Breast epithelium (tissue), 4 donors: ENCODE measurements around the gene ABHD14A. TPM values are rescaled to one million over a fixed set of nuclear protein-coding genes. Genes with fewer than 3 reads are reported as not detected.

ENCODE experiments used
- DNase-seq, 2 donors: peaks; one replicate each; pipeline ENCODE4 v3.0.0-alpha.2; 2019; ENCODE audit warnings: low spot score in 2 of 2
- H3K27ac ChIP-seq, 2 donors: fragments of 200-600 bp; sonication (generic) in 1 of 2; one replicate each; pipeline ENCODE4 v1.5.1; 2016 to 2019; ENCODE audit warnings: mild to moderate bottlenecking in 1 of 2
- H3K27me3 ChIP-seq, 2 donors: fragments of 200-600 bp; sonication (generic) in 1 of 2; one replicate each; pipeline versions ENCODE4 v1.5.1 to v1.6.0; 2017 to 2019; ENCODE audit warnings: control low read depth in 1 of 2, mild to moderate bottlenecking in 1 of 2
- H3K36me3 ChIP-seq: fragments of 200-600 bp; one replicate; pipeline ENCODE4 v1.5.1; 2019
- H3K4me1 ChIP-seq, 2 donors: fragments of 200-600 bp; sonication (generic); one replicate each; pipeline ENCODE4 v1.5.1; 2016 to 2019; ENCODE audit warnings: control low read depth in 1 of 2
- H3K4me3 ChIP-seq, 3 donors: fragments of 200-600 bp; sonication (generic); 1 replicate in 2 of 3; 2 replicates in 1 of 3; pipeline ENCODE4 v1.5.1; 2016 to 2019; ENCODE audit warnings: mild to moderate bottlenecking in 3 of 3, moderate library complexity in 2 of 3
- H3K9me3 ChIP-seq, 2 donors: fragments of 200-600 bp; sonication (generic) in 1 of 2; one replicate each; pipeline ENCODE4 v1.5.1; 2016 to 2019; ENCODE audit warnings: control low read depth in 1 of 2
- CTCF ChIP-seq, 3 donors: fragments of 450-650 bp; IDR thresholded peaks; one replicate each; pipeline ENCODE4 v1.5.1; 2016 to 2017; ENCODE audit warnings: antibody characterized with exemption in 3 of 3, mild to moderate bottlenecking in 3 of 3, moderate library complexity in 3 of 3
- POLR2A ChIP-seq: fragments of 450-650 bp; IDR thresholded peaks from one replicate; pipeline ENCODE4 v1.6.1; 2016; ENCODE audit warnings: antibody characterized with exemption, mild to moderate bottlenecking, moderate library complexity
- POLR2AphosphoS5 ChIP-seq, 3 donors: sonication (generic); formaldehyde crosslinking; IDR thresholded peaks; one replicate each; pipeline ENCODE4 v1.6.1; 2017; ENCODE audit warnings: antibody characterized with exemption in 3 of 3
- intact Hi-C: fragments of 100-400 bp; cut with DNase I; formaldehyde crosslinking; loops from one replicate; pipeline ENCODE4 v1.15.1; 2023; ENCODE audit warnings: low total_unique reads
- total RNA-seq, 3 donors: library from RNA; depleted of rRNA; stranded (reverse); fragments of >200 nt; gene quantifications; one replicate each; pipeline ENCODE4 v1.1.0, GENCODE V29; 2016

ABHD14A gene
- total RNA-seq, 3 donors from 2014 or later = 16.1 to 32.6 (median 17.1) TPM

- no peaks in the 10 kb centered on the region for H3K36me3 ChIP-seq
- no peak overlapping the region for H3K27ac ChIP-seq
- H3K4me1 ChIP-seq = no peaks in the 10 kb centered on the region
- no peak overlapping the region for H3K4me3 ChIP-seq
- TF ChIP-seq POLR2AphosphoS5 (IDR thresholded peaks at IDR 0.05) = no peak
- TF ChIP-seq POLR2A = no peak
- no peak for TF ChIP-seq CTCF (IDR thresholded peaks at IDR 0.05)
- no peak for DNase-seq
- H3K9me3 ChIP-seq = no peaks in the 10 kb centered on the region
- no peaks in the 10 kb centered on the region for H3K27me3 ChIP-seq
- intact Hi-C loops = no loop called here
These were observed 54.2 kb downstream of the ABHD14A start for GRCh38 chr3:52029053-52029452.

- no peaks in the 10 kb centered on the region for H3K9me3 ChIP-seq
- intact Hi-C loops = no loop called here
- no peak for TF ChIP-seq POLR2A
- TF ChIP-seq POLR2AphosphoS5 (IDR thresholded peaks at IDR 0.05) = no peak
- no peak for TF ChIP-seq CTCF (IDR thresholded peaks at IDR 0.05)
- H3K27me3 ChIP-seq = no peaks in the 10 kb centered on the region
- no peak overlapping the region for H3K27ac ChIP-seq
- no peaks in the 10 kb centered on the region for H3K36me3 ChIP-seq
- DNase-seq = no peak
- no peak overlapping the region for H3K4me3 ChIP-seq
- no peaks in the 10 kb centered on the region for H3K4me1 ChIP-seq
These were observed 54.7 kb downstream of the ABHD14A start for GRCh38 chr3:52029535-52029934.

Other genes with a start within 250 kb of the ABHD14A start
- gene IQCF6, start 195.8 kb upstream of the ABHD14A start, total RNA-seq = not detected
- not detected for gene IQCF2, start 113.4 kb upstream of the ABHD14A start, total RNA-seq
- gene IQCF5, start 99.5 kb upstream of the ABHD14A start, total RNA-seq = not detected
- not detected for gene IQCF1, start 71.7 kb upstream of the ABHD14A start, total RNA-seq
- gene RRP9, start 33.2 kb upstream of the ABHD14A start, total RNA-seq = 10 to 100 TPM; 23.1 to 24.6 (median 23.8) TPM
- gene PARP3, start 32.7 kb upstream of the ABHD14A start, total RNA-seq = 10 to 100 TPM; 21.4 to 33.6 (median 31.8) TPM
- gene GPR62, start 19.7 kb upstream of the ABHD14A start, total RNA-seq = under 1 TPM in 1 of 3 donors, not detected in 2; 0.16 TPM
- gene PCBP4, start 7.6 kb upstream of the ABHD14A start, total RNA-seq = 10 to 100 TPM; 36.2 to 51.8 (median 51.2) TPM
- 100 to 1,000 TPM in 1 of 3 donors, 10 to 100 TPM in 2; 62.3 to 122 (median 74.3) TPM for gene ABHD14B, start 1.0 kb upstream of the ABHD14A start, total RNA-seq
- gene ACY1, start 8.5 kb downstream of the ABHD14A start, total RNA-seq = 10 to 100 TPM; 40.0 to 49.2 (median 46.4) TPM
- 1,000 to 10,000 TPM; 1,890 to 2,530 (median 2,229) TPM for gene RPL29, start 20.8 kb downstream of the ABHD14A start, total RNA-seq
- 10 to 100 TPM in 1 of 3 donors, 1 to 10 TPM in 2; 7.0 to 11.1 (median 8.6) TPM for gene DUSP7, start 81.5 kb downstream of the ABHD14A start, total RNA-seq
- 1 to 10 TPM; 1.9 to 2.7 (median 2.6) TPM for gene POC1A, start 179.4 kb downstream of the ABHD14A start, total RNA-seq
- 10 to 100 TPM; 25.9 to 34.7 (median 33.3) TPM for gene ALAS1, start 223.1 kb downstream of the ABHD14A start, total RNA-seq